ENCODE measurements around the gene CAPN11. TPM values are rescaled to one million over a fixed set of nuclear protein-coding genes. Genes with fewer than 3 reads are reported as not detected.

Gene CAPN11
- total and polyA plus RNA-seq, 2 donors (not counting 3 experiments of a cell fraction or from before 2014, with no cell fraction given), result 1.4 to 1.7 TPM

DNA sequence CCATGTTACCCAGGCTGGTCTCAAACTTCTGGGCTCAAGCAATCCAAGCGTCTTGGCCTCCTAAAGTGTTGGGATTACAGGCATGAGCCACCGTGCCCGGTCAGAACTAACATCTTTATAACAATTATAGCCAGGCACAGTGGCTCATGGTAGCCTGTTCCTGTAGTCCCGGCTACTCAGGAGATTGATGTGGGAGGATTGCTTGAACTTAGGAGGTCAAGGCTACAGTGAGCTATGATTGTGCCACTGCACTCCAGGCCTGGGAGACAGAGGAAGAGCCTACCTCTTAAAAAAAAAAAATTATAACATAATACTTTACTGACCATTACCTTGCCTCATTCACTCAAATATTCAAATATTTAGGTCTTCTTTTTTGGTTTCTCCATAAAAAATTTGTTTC lies 41.3 kb downstream of the CAPN11 start:
- POLR2A ChIA-PET, result interaction anchor here (0.7 kb wide), 1 partner anchor 22 kb away, joined by 3 read pairs; no protein-coding TSS in a partner anchor

DNA sequence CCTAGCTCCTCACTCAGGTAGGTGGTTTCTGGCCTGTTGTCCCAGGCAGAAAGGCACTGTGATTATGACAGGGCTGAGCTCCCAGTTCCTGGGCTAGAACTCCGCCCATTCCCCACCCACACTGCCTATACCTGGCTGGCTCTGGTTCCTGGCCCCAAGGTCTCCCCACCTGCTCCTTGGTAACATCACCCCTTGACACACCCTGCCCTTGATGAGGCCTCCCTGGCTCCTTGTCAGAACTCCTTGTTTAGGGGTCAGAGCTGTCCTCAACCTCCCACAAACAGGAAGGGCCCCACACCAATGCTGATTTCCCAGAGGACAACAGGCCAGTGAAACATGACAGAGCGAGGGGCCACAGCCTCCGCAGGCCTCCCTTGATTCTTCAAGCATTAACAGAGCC lies 42.6 kb downstream of the CAPN11 start:
- H3K9ac ChIP-seq (replicated peaks; ENCODE audit: extremely low read depth, insufficient read depth, low read length), result no peak overlapping the region
- CTCF ChIA-PET, result interaction anchor here (0.6 to 1.7 kb wide), 7 partner anchors 14 to 663 kb away, joined by 3 to 5 read pairs (median 3); no protein-coding TSS in a partner anchor
- peaks cover 14% of the 10 kb centered on the region for H3K4me1 ChIP-seq (ENCODE audit: control insufficient read depth, extremely low read depth, insufficient read depth, low read length)
- H3K4me2 ChIP-seq (ENCODE audit: insufficient read depth, low read length), result no peak overlapping the region
- intact Hi-C loops (cut with micrococcal nuclease), result no loop called here
- no peaks in the 10 kb centered on the region for H3K79me2 ChIP-seq (ENCODE audit: control insufficient read depth, insufficient read depth, low read length)
- H3K36me3 ChIP-seq (ENCODE audit: control insufficient read depth in 2 of 2, extremely low read depth in 1 of 2, insufficient read depth in 2 of 2, low read length in 2 of 2), result no peaks in the 10 kb centered on the region
- FAIRE-seq (no peak), DNase-seq (ENCODE audit: low read depth, low spot score) (no peak)
- no peak overlapping the region for H3K4me3 ChIP-seq (replicated peaks in 1 of 3; ENCODE audit: insufficient read depth in 1 of 3, low read depth in 1 of 3, low read length in 3 of 3)
- H3K27me3 ChIP-seq (ENCODE audit: control insufficient read depth in 2 of 2, insufficient read depth in 2 of 2, low read length in 2 of 2), result no peaks in the 10 kb centered on the region
- TF ChIP-seq MYC (IDR thresholded peaks at IDR 0.05; ENCODE audit: low read depth, low read length), result no peak
- TF ChIP-seq, protein P1, sequence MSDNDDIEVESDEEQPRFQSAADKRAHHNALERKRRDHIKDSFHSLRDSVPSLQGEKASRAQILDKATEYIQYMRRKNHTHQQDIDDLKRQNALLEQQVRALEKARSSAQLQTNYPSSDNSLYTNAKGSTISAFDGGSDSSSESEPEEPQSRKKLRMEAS (IDR thresholded peaks at IDR 0.05; ENCODE audit: insufficient read depth, insufficient read length), result no peak
- dilution Hi-C loops (cut with MboI; ENCODE audit: extremely low pct_ligation_motif_present, low sequenced_read_pairs), result no loop called here
- BruUV-seq (replicated peaks), result no TSS peak
- H4K20me1 ChIP-seq (replicated peaks; ENCODE audit: control insufficient read depth, extremely low read depth, insufficient read depth, low read length), result no peaks in the 10 kb centered on the region
- H2AFZ ChIP-seq (ENCODE audit: low read depth, low read length), result no peak overlapping the region
- no peaks in the 10 kb centered on the region for H3K9me1 ChIP-seq (replicated peaks; ENCODE audit: control insufficient read depth, extremely low read depth, insufficient read depth, low read length)
- H3K27ac ChIP-seq (ENCODE audit: insufficient read depth, low read depth, low read length), result no peak overlapping the region
- POLR2A ChIA-PET, result no interaction called here
- no peaks in the 10 kb centered on the region for H3K9me3 ChIP-seq (replicated peaks; ENCODE audit: control insufficient read depth, insufficient read depth, low read length)

More for the DNA sequence above, 41.3 kb downstream of the CAPN11 start:
- Histone ChIP-seq H3K4me3 (replicated peaks in 1 of 3; ENCODE audit: insufficient read depth in 1 of 3, low read depth in 1 of 3, low read length in 3 of 3) (no peak overlapping the region), H3K79me2 (ENCODE audit: control insufficient read depth, insufficient read depth, low read length) (no peaks in the 10 kb centered on the region), H3K27ac (ENCODE audit: insufficient read depth, low read depth, low read length) (no peak overlapping the region), H3K4me2 (ENCODE audit: insufficient read depth, low read length) (no peak overlapping the region), H3K9ac (replicated peaks; ENCODE audit: extremely low read depth, insufficient read depth, low read length) (no peak overlapping the region), H2AFZ (ENCODE audit: low read depth, low read length) (no peak overlapping the region), H3K4me1 (ENCODE audit: control insufficient read depth, extremely low read depth, insufficient read depth, low read length) (peaks cover 14% of the 10 kb centered on the region), H3K9me1 (replicated peaks; ENCODE audit: control insufficient read depth, extremely low read depth, insufficient read depth, low read length) (no peaks in the 10 kb centered on the region), H3K36me3 (ENCODE audit: control insufficient read depth in 2 of 2, extremely low read depth in 1 of 2, insufficient read depth in 2 of 2, low read length in 2 of 2) (no peaks in the 10 kb centered on the region), H3K9me3 (replicated peaks; ENCODE audit: control insufficient read depth, insufficient read depth, low read length) (no peaks in the 10 kb centered on the region), H3K27me3 (ENCODE audit: control insufficient read depth in 2 of 2, insufficient read depth in 2 of 2, low read length in 2 of 2) (no peaks in the 10 kb centered on the region), H4K20me1 (replicated peaks; ENCODE audit: control insufficient read depth, extremely low read depth, insufficient read depth, low read length) (no peaks in the 10 kb centered on the region)
- DNase-seq (ENCODE audit: low read depth, low spot score) (no peak), FAIRE-seq (no peak)
- dilution Hi-C loops (cut with MboI; ENCODE audit: extremely low pct_ligation_motif_present, low sequenced_read_pairs) (no loop called here), intact Hi-C loops (cut with micrococcal nuclease) (loop anchor here (1.0 kb wide), 1 partner anchor 22 kb away; no protein-coding TSS in a partner anchor)
- TF ChIP-seq, protein P1 (IDR thresholded peaks at IDR 0.05; ENCODE audit: insufficient read depth, insufficient read length), result no peak
- TF ChIP-seq GATA2 (IDR thresholded peaks at IDR 0.05; ENCODE audit: insufficient read depth, insufficient read length, low read depth, low read length) (no peak), POLR2AphosphoS5 (IDR thresholded peaks at IDR 0.05; ENCODE audit: insufficient read depth, low read depth, low read length) (no peak)
- CTCF ChIA-PET, result interaction anchor here (0.8 to 1.7 kb wide), 5 partner anchors 7 to 34 kb away, joined by 3 to 5 read pairs (median 5); no protein-coding TSS in a partner anchor
- no TSS peak for BruUV-seq (replicated peaks)

Data from endothelial cell of umbilical vein (primary cell).